ENCODE results near the gene RGS9.

- TF ChIP-seq POLR2A (IDR thresholded peaks at IDR 0.05; ENCODE audit: low read length), result no peak
- no peak for TF ChIP-seq GATA1 (IDR thresholded peaks at IDR 0.05; ENCODE audit: low read depth, low read length)
Observed at GRCh38 chr17:65228734-65229620, 91.8 kb downstream of the RGS9 start.

Data from erythroblast (primary cell).